ENCODE measurements around the gene TEAD2.

DNA sequence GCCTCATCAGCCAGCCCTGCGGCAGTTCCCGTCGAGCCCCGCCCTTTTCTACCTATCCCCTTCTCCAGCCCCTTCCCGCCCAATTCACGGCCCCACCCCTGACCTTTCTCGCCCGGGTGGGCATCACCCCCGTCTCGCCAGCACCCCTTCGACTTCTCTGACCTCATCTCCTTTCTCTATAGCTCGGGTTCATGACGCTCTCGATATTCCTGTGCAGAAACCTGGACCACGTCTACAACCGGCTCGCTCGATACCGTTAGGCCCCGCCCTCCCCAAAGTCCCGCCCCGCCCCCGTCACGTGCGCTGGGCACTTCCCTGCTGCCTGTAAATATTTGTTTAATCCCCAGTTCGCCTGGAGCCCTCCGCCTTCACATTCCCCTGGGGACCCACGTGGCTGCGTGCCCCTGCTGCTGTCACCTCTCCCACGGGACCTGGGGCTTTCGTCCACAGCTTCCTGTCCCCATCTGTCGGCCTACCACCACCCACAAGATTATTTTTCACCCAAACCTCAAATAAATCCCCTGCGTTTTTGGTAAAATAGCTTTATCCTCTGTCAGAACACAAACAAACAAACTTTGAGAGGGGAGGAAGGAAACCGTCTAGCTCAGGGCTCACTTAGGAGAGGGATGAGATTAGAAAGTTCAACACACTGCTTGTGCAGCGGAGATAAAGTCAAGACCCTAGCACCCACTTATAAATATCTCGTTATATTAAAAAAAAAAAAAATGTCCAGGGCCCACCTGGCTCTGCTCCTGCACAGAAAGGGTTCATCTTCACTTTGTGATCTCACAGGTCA is 21.9 kb downstream of the TEAD2 start:
- TF ChIP-seq, protein P1, sequence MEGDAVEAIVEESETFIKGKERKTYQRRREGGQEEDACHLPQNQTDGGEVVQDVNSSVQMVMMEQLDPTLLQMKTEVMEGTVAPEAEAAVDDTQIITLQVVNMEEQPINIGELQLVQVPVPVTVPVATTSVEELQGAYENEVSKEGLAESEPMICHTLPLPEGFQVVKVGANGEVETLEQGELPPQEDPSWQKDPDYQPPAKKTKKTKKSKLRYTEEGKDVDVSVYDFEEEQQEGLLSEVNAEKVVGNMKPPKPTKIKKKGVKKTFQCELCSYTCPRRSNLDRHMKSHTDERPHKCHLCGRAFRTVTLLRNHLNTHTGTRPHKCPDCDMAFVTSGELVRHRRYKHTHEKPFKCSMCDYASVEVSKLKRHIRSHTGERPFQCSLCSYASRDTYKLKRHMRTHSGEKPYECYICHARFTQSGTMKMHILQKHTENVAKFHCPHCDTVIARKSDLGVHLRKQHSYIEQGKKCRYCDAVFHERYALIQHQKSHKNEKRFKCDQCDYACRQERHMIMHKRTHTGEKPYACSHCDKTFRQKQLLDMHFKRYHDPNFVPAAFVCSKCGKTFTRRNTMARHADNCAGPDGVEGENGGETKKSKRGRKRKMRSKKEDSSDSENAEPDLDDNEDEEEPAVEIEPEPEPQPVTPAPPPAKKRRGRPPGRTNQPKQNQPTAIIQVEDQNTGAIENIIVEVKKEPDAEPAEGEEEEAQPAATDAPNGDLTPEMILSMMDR (IDR thresholded peaks at IDR 0.05): no peak
- TF ChIP-seq EZH2 (IDR thresholded peaks at IDR 0.05; ENCODE audit: borderline replicate concordance, insufficient read depth, low read depth, low read length, poor library complexity, severe bottlenecking): no peak

Measured in B cell (primary cell).